Measurements from ENCODE around the gene GRIN2A. TPM values are rescaled to one million over a fixed set of nuclear protein-coding genes. Genes with fewer than 3 reads are reported as not detected.

GRIN2A gene
- total RNA-seq, 4 donors from 2014 or later = 0.25 to 26.1 (median 13.5) TPM

- WGBS, 2 donors (ENCODE audit: low coverage in 1 of 2) = 60 to 65% methylated on average over 2 to 3 of the region's 6 CpGs
- TF ChIP-seq POLR2AphosphoS5 (IDR thresholded peaks at IDR 0.05) (no peak), EP300 (IDR thresholded peaks at IDR 0.05) (no peak), CTCF (IDR thresholded peaks at IDR 0.05) (no peak), POLR2A (IDR thresholded peaks at IDR 0.05) (no peak)
- Histone ChIP-seq H3K9me3 (no peaks in the 10 kb centered on the region), H3K27me3 (no peaks in the 10 kb centered on the region), H3K4me3 (no peak overlapping the region), H3K36me3 (no peaks in the 10 kb centered on the region), H3K27ac (no peak overlapping the region), H3K4me1 (no peaks in the 10 kb centered on the region)
- no peak for ATAC-seq
These were observed 384.9 kb downstream of the GRIN2A start for GRCh38 chr16:9797306-9797705.

- no peak for ATAC-seq
- H3K27ac ChIP-seq = no peak overlapping the region
- 77 to 87% methylated on average over 6 of the region's 6 CpGs for WGBS, 2 donors (ENCODE audit: low coverage in 1 of 2)
These were observed 388.6 kb downstream of the GRIN2A start for GRCh38 chr16:9793623-9794022.

GRCh38 chr16:9791556-9791955 is 390.7 kb downstream of the GRIN2A start:
- Histone ChIP-seq H3K27ac (no peak overlapping the region), H3K4me3 (no peak overlapping the region), H3K36me3 (no peaks in the 10 kb centered on the region), H3K9me3 (no peaks in the 10 kb centered on the region), H3K4me1 (no peaks in the 10 kb centered on the region), H3K27me3 (no peaks in the 10 kb centered on the region)
- no peak for ATAC-seq
- TF ChIP-seq CTCF (IDR thresholded peaks at IDR 0.05) = no peak
- no peak for TF ChIP-seq POLR2A (IDR thresholded peaks at IDR 0.05)
- TF ChIP-seq POLR2AphosphoS5 (IDR thresholded peaks at IDR 0.05) = no peak
- no peak for TF ChIP-seq EP300 (IDR thresholded peaks at IDR 0.05)
- WGBS, 2 donors (ENCODE audit: low coverage in 1 of 2) = 55 to 69% methylated on average over 3 to 4 of the region's 4 CpGs

More at GRCh38 chr16:9793623-9794022, 388.6 kb downstream of the GRIN2A start:
- Histone ChIP-seq H3K9me3 (no peaks in the 10 kb centered on the region), H3K4me1 (no peaks in the 10 kb centered on the region), H3K27me3 (no peaks in the 10 kb centered on the region), H3K36me3 (no peaks in the 10 kb centered on the region), H3K4me3 (no peak overlapping the region)
- TF ChIP-seq POLR2A (IDR thresholded peaks at IDR 0.05) = no peak
- TF ChIP-seq CTCF (IDR thresholded peaks at IDR 0.05) = no peak
- no peak for TF ChIP-seq POLR2AphosphoS5 (IDR thresholded peaks at IDR 0.05)
- no peak for TF ChIP-seq EP300 (IDR thresholded peaks at IDR 0.05)

- no peak for ATAC-seq
- WGBS, 2 donors (ENCODE audit: low coverage in 1 of 2) = 83 to 100% methylated on average over 2 of the region's 2 CpGs
- TF ChIP-seq EP300 (IDR thresholded peaks at IDR 0.05) (no peak), POLR2A (IDR thresholded peaks at IDR 0.05) (no peak), CTCF (IDR thresholded peaks at IDR 0.05) (no peak), POLR2AphosphoS5 (IDR thresholded peaks at IDR 0.05) (no peak)
- no peaks in the 10 kb centered on the region for H3K4me1 ChIP-seq
- no peaks in the 10 kb centered on the region for H3K27me3 ChIP-seq
- H3K36me3 ChIP-seq = no peaks in the 10 kb centered on the region
- H3K4me3 ChIP-seq = no peak overlapping the region
- H3K27ac ChIP-seq = no peak overlapping the region
- no peaks in the 10 kb centered on the region for H3K9me3 ChIP-seq
These were observed 392.0 kb downstream of the GRIN2A start for GRCh38 chr16:9790199-9790598.

DNA sequence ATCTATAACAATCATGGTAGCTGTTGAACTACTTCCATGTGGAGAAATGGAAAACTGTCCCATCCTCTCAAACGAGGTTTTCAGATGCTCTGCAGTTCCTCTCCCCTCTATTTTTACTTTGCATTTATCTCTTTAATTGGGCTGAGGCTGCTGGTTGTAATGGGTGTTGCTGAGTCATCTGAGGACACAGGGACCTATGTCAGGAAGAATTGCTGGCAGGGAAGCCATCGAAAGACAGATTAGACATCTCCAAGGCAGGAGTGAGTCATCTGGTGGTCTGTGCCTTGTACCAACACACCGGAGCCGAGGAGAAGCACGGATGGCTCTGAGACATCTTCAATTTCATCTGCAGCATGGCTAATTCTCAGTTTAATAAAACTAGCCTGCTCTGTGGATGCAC is 394.5 kb downstream of the GRIN2A start:
- 43 to 50% methylated on average over 4 to 5 of the region's 5 CpGs for WGBS, 2 donors (ENCODE audit: low coverage in 1 of 2)
- Histone ChIP-seq H3K27me3 (no peaks in the 10 kb centered on the region), H3K27ac (no peak overlapping the region), H3K4me1 (no peaks in the 10 kb centered on the region), H3K36me3 (no peaks in the 10 kb centered on the region), H3K9me3 (no peaks in the 10 kb centered on the region), H3K4me3 (no peak overlapping the region)
- TF ChIP-seq POLR2A (IDR thresholded peaks at IDR 0.05) = no peak
- ATAC-seq = no peak

All from gastroesophageal sphincter (tissue), 4 donors.